HEK293T (cell line): Measurements from ENCODE around the gene PXK.

ENCODE experiments used
- BHLHE40 ChIP-seq: fragments of 450-650 bp; IDR thresholded peaks from 2 replicates; pipeline ENCODE4 v1.6.1; 2016; ENCODE audit warnings: mild to moderate bottlenecking, moderate library complexity, borderline replicate concordance
- CTBP1 ChIP-seq: fragments of 450-650 bp; IDR thresholded peaks from 2 replicates; pipeline ENCODE4 v1.6.1; 2016; ENCODE audit warnings: borderline replicate concordance
- FOXM1 ChIP-seq: fragments of 450-650 bp; IDR thresholded peaks from 2 replicates; pipeline ENCODE4 v1.6.1; 2017; ENCODE audit warnings: mild to moderate bottlenecking, borderline replicate concordance
- SP1 ChIP-seq: fragments of 450-650 bp; IDR thresholded peaks from 2 replicates; pipeline ENCODE4 v1.6.1; 2017
- SUZ12 ChIP-seq: fragments of 450-650 bp; IDR thresholded peaks from 2 replicates; pipeline ENCODE4 v1.6.1; 2016; ENCODE audit warnings: mild to moderate bottlenecking
- TARDBP ChIP-seq: fragments of 450-650 bp; IDR thresholded peaks from 2 replicates; pipeline ENCODE4 v1.6.1; 2016
- ZNF384 ChIP-seq: fragments of 450-650 bp; IDR thresholded peaks from 2 replicates; pipeline ENCODE4 v1.6.1; 2016

DNA sequence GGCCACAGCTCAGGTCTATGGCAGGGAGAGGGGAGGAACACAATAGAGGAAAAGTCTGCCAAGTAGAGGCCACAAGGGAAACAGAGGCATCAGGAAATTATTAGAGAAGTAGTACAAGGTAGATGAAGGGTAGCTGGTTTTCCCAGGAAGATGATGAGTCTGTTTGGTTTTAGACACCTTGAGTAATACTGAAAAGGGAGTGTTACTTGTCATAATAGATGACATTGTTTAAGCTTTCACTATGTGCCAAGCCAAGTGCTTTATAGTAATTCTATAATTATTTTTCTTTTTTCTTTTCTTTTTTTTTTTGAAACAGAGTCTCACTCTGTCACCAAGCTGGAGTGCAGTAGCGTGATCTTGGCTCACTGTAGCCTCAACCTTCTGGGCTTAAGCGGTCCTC lies 13.7 kb downstream of the PXK start:
- TF ChIP-seq BHLHE40 (no peak), FOXM1 (no peak), SUZ12 (no peak), CTBP1 (no peak), ZNF384 (no peak), SP1 (no peak), TARDBP (no peak)
